ENCODE measurements around the gene ATP9A.

Gene ATP9A

GRCh38 chr20:51565298-51566144, 202.7 kb downstream of the ATP9A start:
- Mint-ChIP-seq H3K27me3 (peaks cover 11% of the 10 kb centered on the region), H3K4me3 (no peak overlapping the region), H3K9me3 (ENCODE audit: low read depth) (no peaks in the 10 kb centered on the region), H3K36me3 (no peaks in the 10 kb centered on the region), H3K27ac (no peak overlapping the region), H3K4me1 (ENCODE audit: low read depth) (peaks cover 20% of the 10 kb centered on the region)

GRCh38 chr20:51563486-51564332, 204.5 kb downstream of the ATP9A start:
- H3K27me3 Mint-ChIP-seq: peaks cover 25% of the 10 kb centered on the region
- no peaks in the 10 kb centered on the region for H3K9me3 Mint-ChIP-seq (ENCODE audit: low read depth)
- no peaks in the 10 kb centered on the region for H3K36me3 Mint-ChIP-seq
- H3K4me1 Mint-ChIP-seq (ENCODE audit: low read depth): peaks cover 23% of the 10 kb centered on the region
- peak overlapping the region; percentile 75 for H3K4me3 Mint-ChIP-seq
- no peak overlapping the region for H3K27ac Mint-ChIP-seq

GRCh38 chr20:51563174-51563485, 205.1 kb downstream of the ATP9A start:
- Mint-ChIP-seq H3K9me3 (ENCODE audit: low read depth) (no peaks in the 10 kb centered on the region), H3K27me3 (peaks cover 25% of the 10 kb centered on the region), H3K4me3 (peak overlapping the region; percentile 75), H3K27ac (no peak overlapping the region), H3K4me1 (ENCODE audit: low read depth) (peaks cover 23% of the 10 kb centered on the region), H3K36me3 (no peaks in the 10 kb centered on the region)

- peaks cover 25% of the 10 kb centered on the region for H3K27me3 Mint-ChIP-seq
- no peak overlapping the region for H3K27ac Mint-ChIP-seq
- peaks cover 23% of the 10 kb centered on the region for H3K4me1 Mint-ChIP-seq (ENCODE audit: low read depth)
- no peaks in the 10 kb centered on the region for H3K9me3 Mint-ChIP-seq (ENCODE audit: low read depth)
- H3K4me3 Mint-ChIP-seq: peak overlapping the region; percentile 76
- no peaks in the 10 kb centered on the region for H3K36me3 Mint-ChIP-seq
Observed at GRCh38 chr20:51562332-51563173, 205.6 kb downstream of the ATP9A start.

- no peak overlapping the region for H3K27ac Mint-ChIP-seq
- H3K27me3 Mint-ChIP-seq: peaks cover 29% of the 10 kb centered on the region
- H3K4me1 Mint-ChIP-seq (ENCODE audit: low read depth): peaks cover 23% of the 10 kb centered on the region
Observed at GRCh38 chr20:51562027-51562331, 206.2 kb downstream of the ATP9A start.

GRCh38 chr20:51560550-51561307, 207.5 kb downstream of the ATP9A start:
- H3K27me3 Mint-ChIP-seq: peaks cover 34% of the 10 kb centered on the region
- H3K36me3 Mint-ChIP-seq: no peaks in the 10 kb centered on the region
- peak overlapping the region; percentile 76 for H3K4me3 Mint-ChIP-seq
- H3K9me3 Mint-ChIP-seq (ENCODE audit: low read depth): no peaks in the 10 kb centered on the region
- peaks cover 23% of the 10 kb centered on the region for H3K4me1 Mint-ChIP-seq (ENCODE audit: low read depth)
- no peak overlapping the region for H3K27ac Mint-ChIP-seq

More at GRCh38 chr20:51562027-51562331, 206.2 kb downstream of the ATP9A start:
- Mint-ChIP-seq H3K9me3 (ENCODE audit: low read depth) (no peaks in the 10 kb centered on the region), H3K36me3 (no peaks in the 10 kb centered on the region), H3K4me3 (peak overlapping the region; percentile 82)

- Mint-ChIP-seq H3K4me3 (no peak overlapping the region), H3K36me3 (no peaks in the 10 kb centered on the region), H3K4me1 (ENCODE audit: low read depth) (peaks cover 25% of the 10 kb centered on the region), H3K9me3 (ENCODE audit: low read depth) (no peaks in the 10 kb centered on the region), H3K27ac (peak overlapping the region; percentile 8), H3K27me3 (peaks cover 37% of the 10 kb centered on the region)
Observed at GRCh38 chr20:51560042-51560441, 208.1 kb downstream of the ATP9A start.

- Mint-ChIP-seq H3K36me3 (peaks cover 3% of the 10 kb centered on the region), H3K9me3 (ENCODE audit: low read depth) (no peaks in the 10 kb centered on the region), H3K27me3 (peaks cover 18% of the 10 kb centered on the region), H3K4me1 (ENCODE audit: low read depth) (peaks cover 14% of the 10 kb centered on the region), H3K27ac (peak overlapping the region; percentile 91), H3K4me3 (no peak overlapping the region)
Observed at GRCh38 chr20:51554538-51555165, 213.5 kb downstream of the ATP9A start.

GRCh38 chr20:51553897-51554486, 214.2 kb downstream of the ATP9A start:
- peaks cover 14% of the 10 kb centered on the region for H3K4me1 Mint-ChIP-seq (ENCODE audit: low read depth)
- peaks cover 3% of the 10 kb centered on the region for H3K36me3 Mint-ChIP-seq
- H3K4me3 Mint-ChIP-seq: peak overlapping the region; percentile 2
- no peaks in the 10 kb centered on the region for H3K9me3 Mint-ChIP-seq (ENCODE audit: low read depth)
- peaks cover 12% of the 10 kb centered on the region for H3K27me3 Mint-ChIP-seq
- peak overlapping the region; percentile 91 for H3K27ac Mint-ChIP-seq

GRCh38 chr20:51551186-51551585, 217.0 kb downstream of the ATP9A start:
- peaks cover 3% of the 10 kb centered on the region for H3K36me3 Mint-ChIP-seq
- no peak overlapping the region for H3K27ac Mint-ChIP-seq
- no peak overlapping the region for H3K4me3 Mint-ChIP-seq
- H3K4me1 Mint-ChIP-seq (ENCODE audit: low read depth): peaks cover 14% of the 10 kb centered on the region
- H3K9me3 Mint-ChIP-seq (ENCODE audit: low read depth): no peaks in the 10 kb centered on the region
- peaks cover 4% of the 10 kb centered on the region for H3K27me3 Mint-ChIP-seq

- no peak overlapping the region for H3K27ac Mint-ChIP-seq
- no peaks in the 10 kb centered on the region for H3K27me3 Mint-ChIP-seq
- no peak overlapping the region for H3K4me3 Mint-ChIP-seq
- peaks cover 9% of the 10 kb centered on the region for H3K4me1 Mint-ChIP-seq (ENCODE audit: low read depth)
- peaks cover 3% of the 10 kb centered on the region for H3K36me3 Mint-ChIP-seq
- H3K9me3 Mint-ChIP-seq (ENCODE audit: low read depth): no peaks in the 10 kb centered on the region
Observed at GRCh38 chr20:51549474-51549873, 218.7 kb downstream of the ATP9A start.

GRCh38 chr20:51547951-51548350, 220.2 kb downstream of the ATP9A start:
- Mint-ChIP-seq H3K4me1 (ENCODE audit: low read depth) (peaks cover 5% of the 10 kb centered on the region), H3K9me3 (ENCODE audit: low read depth) (no peaks in the 10 kb centered on the region), H3K27me3 (no peaks in the 10 kb centered on the region), H3K27ac (peak overlapping the region; percentile 62), H3K36me3 (no peaks in the 10 kb centered on the region), H3K4me3 (no peak overlapping the region)
